Right renal pelvis (tissue), 4 donors: Measurements from ENCODE around the gene FNDC3B. TPM values are rescaled to one million over a fixed set of nuclear protein-coding genes. Genes with fewer than 3 reads are reported as not detected.
A peak's percentile ranks its signal among the peaks of the same experiment; 100 is the strongest.

Experiments
- DNase-seq, 4 donors: peaks; one replicate each; pipeline ENCODE4 v3.0.0-alpha.2; 2013; ENCODE audit warnings: low read depth in 4 of 4, low spot score in 3 of 4, missing footprints in 1 of 4
- polyA plus RNA-seq, 4 donors: library from polyadenylated mRNA; unstranded; fragments of 120-200 nt; gene quantifications; one replicate each; pipeline ENCODE4 v1.2.1, GENCODE V29; 2013; ENCODE audit not compliant: insufficient read length in 4 of 4

The FNDC3B gene
- polyA plus RNA-seq, 4 donors, result 58.5 to 72.9 (median 68.9) TPM

- DNase-seq, result no peak
These were observed 334.5 kb downstream of the FNDC3B start for GRCh38 chr3:172373912-172374311.

GRCh38 chr3:172375206-172375850 lies 335.9 kb downstream of the FNDC3B start:
- no peak for DNase-seq

- DNase-seq, result no peak
These were observed 337.0 kb downstream of the FNDC3B start for GRCh38 chr3:172376402-172376801.

- no peak for DNase-seq
These were observed 337.5 kb downstream of the FNDC3B start for GRCh38 chr3:172376881-172377280.

- no peak for DNase-seq
These were observed 339.1 kb downstream of the FNDC3B start for GRCh38 chr3:172378439-172378838.

GRCh38 chr3:172379372-172379771 lies 340.0 kb downstream of the FNDC3B start:
- no peak for DNase-seq

- DNase-seq, result no peak
These were observed 341.3 kb downstream of the FNDC3B start for GRCh38 chr3:172380632-172381031.

- DNase-seq, result no peak
These were observed 344.0 kb downstream of the FNDC3B start for GRCh38 chr3:172383306-172383796.

- DNase-seq, result no peak
These were observed 345.5 kb downstream of the FNDC3B start for GRCh38 chr3:172384836-172385235.

- DNase-seq, result no peak
These were observed 348.4 kb downstream of the FNDC3B start for GRCh38 chr3:172387728-172388127.

GRCh38 chr3:172388412-172389078 lies 349.2 kb downstream of the FNDC3B start:
- DNase-seq, result no peak

GRCh38 chr3:172390792-172391191 lies 351.4 kb downstream of the FNDC3B start:
- DNase-seq, result no peak

- DNase-seq, result peak in 1 of 4 donors; percentile 5
These were observed 352.4 kb downstream of the FNDC3B start for GRCh38 chr3:172391592-172392302.

- DNase-seq, result no peak
These were observed 355.3 kb downstream of the FNDC3B start for GRCh38 chr3:172394692-172395091.

GRCh38 chr3:172396400-172396799 lies 357.0 kb downstream of the FNDC3B start:
- no peak for DNase-seq

GRCh38 chr3:172397716-172398405 lies 358.5 kb downstream of the FNDC3B start:
- DNase-seq, result no peak

GRCh38 chr3:172398484-172398883 lies 359.1 kb downstream of the FNDC3B start:
- no peak for DNase-seq

- no peak for DNase-seq
These were observed 362.7 kb downstream of the FNDC3B start for GRCh38 chr3:172402090-172402489.

GRCh38 chr3:172402892-172403643 lies 363.7 kb downstream of the FNDC3B start:
- DNase-seq, result no peak

- no peak for DNase-seq
These were observed 365.0 kb downstream of the FNDC3B start for GRCh38 chr3:172404237-172404962.
